NOMO-1 (cell line): Measurements from ENCODE around the gene FOXG1.

ENCODE experiments used
- DNase-seq, 2 experiments: peaks; one replicate each; lab custom pipeline; 2025; ENCODE audit not compliant: unreplicated experiment in 2 of 2; lab: John Stamatoyannopoulos, UW

Gene FOXG1

DNA sequence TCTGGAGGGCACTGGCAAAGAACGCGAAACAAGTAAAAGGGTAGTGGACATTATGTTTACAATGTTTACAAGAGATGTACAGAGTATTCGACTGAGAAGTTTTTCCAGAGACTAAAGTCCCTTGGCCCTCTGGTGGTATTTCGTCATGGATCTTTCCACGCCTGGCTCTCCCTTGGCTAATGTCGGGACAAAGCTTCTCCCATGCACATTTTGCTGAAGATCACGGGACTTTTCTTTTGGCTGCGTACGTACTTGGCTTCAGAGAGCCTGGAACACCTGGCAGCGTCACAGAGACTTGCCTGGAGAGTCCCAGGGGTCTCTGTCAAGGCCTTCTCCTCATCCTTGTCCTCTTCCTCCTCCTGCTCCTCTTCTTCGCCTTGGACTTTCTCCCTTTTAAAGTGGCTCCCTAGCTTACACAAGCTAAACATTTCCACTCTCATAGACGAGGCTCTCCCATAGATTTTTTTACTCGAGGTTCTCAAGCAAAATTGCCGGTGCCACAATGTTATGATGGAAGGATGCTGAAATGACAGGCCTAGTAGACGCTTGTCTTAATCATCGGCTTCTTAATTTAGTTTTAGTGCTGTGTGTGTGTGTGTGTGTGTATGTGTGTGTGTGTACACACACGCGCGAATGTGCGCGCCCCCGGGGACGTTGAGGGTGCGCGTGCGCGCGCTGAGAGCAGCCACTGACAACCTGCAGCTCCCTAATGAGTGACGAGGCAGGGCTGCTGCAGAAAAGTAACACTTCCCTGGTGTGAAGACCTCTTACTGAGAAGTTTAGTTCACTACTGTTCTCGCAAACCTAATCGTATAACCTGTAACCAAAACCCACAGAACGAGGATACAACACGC is 4.9 kb upstream of the FOXG1 start:
- DNase-seq = no peak

DNA sequence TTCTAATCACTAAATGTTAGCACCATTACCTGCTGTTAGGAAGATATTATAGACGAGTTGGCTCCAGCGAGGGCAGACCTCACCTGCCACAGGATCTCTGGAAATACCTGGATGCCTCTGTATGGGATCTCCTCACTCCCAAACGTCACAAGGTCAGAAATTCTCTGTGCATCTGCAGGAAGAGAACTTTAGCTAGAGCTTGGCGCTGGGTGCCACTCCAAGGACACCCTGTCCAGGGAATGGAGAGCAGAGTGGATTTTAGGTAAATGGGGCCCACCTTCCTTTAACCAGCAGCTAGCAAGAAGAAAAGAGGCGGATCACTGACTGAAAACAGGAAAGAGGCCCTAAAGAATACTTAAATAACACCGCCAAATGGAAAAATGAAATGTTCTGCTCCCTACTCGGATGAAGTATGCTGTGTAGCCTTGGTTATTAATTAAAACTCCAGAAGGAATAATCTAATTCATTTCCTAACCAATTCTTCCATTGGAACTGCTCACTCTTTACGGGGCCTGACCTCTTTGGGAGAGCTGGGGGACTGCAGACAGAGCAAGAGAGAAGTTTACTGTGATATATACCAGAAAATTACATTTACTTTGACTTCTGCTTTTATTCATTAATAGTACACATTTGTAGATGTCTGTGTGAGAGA is 4.2 kb upstream of the FOXG1 start:
- no peak for DNase-seq

DNA sequence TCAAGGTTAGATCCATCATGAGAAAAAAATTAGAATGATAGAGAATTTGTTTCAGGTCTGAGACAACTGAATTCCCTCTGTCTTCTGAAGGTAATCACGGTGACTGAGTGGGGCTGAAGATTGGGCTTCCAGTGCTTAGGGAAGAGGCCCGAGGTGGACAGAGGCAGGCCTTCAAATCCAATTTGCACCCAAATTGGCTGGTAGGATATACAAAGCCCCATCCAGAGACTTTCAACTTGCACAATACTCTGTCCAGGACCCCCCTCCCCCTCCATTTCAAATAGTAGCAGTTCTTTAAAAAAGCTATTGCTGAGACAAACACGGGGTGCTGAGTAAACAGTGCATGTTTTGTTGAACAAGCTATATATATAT is 3.6 kb upstream of the FOXG1 start:
- DNase-seq = no peak

DNA sequence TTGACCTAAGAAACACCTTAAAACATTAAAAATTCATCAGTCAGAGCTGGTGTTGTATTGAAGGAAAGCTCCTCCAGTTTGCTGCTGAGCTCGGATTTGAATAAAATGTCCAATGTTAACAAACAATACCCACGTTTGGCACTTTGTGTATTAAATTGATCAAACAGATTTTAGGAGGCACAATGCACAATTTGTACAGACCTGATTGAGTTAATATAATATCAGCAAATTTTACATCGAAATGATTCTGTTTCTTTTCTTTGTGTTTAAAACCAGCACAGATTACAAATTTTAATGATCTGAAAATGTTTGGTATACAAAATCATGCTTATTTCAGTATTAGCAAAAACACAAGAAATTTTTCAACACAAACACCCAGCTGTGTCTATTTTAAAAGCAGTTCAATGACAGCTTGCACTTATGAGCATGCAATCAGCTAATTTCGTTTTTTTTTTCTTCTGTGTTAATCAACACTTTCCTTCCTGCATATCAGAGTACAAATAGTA is 2.8 kb upstream of the FOXG1 start:
- no peak for DNase-seq

DNA sequence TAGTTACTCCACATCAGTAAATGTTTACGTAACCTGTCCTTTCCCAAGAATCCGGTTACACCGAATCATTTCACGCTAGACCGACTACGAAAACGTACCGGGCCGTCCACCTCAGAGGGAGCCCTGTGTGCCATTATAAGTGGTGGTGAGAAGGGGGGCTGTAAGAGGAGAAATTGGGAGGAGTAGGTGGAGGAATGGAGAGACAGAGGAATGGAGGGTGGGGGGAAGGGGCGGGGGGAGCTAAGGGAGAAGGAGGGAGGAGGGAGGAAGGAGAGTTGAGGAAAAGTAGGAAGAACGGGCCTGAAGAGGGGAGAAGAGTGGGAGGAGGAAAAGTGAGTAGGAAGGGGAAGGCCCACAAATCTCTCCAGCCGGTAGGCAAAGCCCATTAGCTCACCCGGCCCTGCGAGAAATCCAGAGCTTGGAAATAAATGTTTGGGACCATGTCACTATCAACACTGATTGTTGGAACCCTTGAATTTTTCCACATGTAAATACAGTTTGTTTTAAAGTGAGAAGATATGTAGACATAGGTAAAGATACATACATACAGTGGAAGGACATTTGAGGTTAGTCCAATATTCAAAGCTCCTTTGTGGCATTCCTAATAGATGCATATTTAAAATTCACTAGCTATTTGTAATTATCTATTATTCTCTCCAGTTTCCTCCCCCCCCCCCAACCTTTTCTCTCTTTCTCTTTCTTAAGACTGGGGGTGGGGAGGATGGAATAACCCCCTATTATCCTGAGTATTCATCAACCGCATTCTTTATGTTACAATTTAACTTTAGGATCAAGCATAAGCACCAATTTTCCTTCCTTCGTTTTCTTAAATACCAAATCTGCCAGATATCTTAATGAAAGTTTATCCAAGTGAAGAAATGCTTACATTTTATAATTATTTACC is 2.1 kb upstream of the FOXG1 start:
- no peak for DNase-seq

DNA sequence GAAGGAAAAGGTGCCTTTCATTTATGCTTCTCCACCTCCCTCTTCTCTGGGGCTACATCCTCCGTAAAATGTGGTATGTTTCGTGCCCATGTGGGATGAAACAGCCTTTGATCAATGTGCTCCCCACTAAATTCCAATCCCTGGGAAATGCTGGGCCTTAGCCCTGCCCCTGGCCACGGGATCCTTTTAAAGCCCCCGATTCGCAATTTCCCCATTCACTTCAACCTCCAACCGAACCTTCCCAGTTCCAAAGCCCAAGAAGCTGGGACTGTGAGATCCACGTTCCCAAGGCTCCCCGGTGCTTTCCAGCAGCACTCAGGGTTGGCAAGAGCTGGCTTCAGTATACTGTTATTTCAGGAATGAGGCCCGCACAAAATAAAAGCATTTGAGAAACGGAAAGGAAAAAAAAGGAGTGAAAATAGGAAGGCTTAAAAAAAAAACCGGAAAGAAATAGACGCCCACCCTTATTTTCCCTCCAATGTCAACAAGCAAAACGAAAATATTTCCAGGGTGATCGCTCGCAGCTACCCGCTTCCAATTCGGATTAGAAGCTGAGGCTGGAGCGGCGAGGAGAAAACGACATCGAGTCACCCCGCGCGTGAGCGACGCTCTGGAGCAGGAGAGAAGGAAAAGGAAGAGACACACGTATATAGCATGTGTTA is 1.3 kb upstream of the FOXG1 start:
- DNase-seq = no peak

DNA sequence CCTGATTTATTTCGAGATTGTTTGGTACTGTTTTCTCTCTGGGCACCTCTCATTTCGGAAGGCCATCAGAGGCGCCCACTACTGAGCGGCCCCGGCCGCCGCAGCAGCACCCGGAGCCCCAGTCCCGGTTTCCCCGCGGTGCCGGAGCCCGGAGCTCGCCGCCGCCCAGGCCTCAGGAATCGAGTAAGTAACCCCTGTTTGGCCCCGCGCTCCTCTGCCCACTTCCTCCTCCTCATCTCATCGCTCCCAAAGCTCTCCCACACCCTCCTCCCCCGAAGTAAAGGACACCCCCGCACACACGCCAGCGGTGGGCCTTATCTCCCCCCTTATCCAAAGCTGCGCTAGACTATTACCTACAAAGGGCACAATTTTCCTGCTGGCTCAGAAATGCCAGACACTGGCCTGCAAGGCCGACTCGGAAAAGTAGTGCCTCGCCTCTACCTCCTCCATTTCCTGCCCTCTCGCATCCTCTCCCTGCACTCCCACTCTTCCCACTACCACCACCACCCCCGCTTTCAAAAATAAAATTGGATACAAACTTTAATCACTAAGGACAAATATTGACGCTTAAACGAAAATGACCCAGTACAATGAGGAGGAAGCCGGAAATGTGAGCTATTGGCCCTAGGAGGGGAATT is 637 bp upstream of the FOXG1 start:
- no peak for DNase-seq

DNA sequence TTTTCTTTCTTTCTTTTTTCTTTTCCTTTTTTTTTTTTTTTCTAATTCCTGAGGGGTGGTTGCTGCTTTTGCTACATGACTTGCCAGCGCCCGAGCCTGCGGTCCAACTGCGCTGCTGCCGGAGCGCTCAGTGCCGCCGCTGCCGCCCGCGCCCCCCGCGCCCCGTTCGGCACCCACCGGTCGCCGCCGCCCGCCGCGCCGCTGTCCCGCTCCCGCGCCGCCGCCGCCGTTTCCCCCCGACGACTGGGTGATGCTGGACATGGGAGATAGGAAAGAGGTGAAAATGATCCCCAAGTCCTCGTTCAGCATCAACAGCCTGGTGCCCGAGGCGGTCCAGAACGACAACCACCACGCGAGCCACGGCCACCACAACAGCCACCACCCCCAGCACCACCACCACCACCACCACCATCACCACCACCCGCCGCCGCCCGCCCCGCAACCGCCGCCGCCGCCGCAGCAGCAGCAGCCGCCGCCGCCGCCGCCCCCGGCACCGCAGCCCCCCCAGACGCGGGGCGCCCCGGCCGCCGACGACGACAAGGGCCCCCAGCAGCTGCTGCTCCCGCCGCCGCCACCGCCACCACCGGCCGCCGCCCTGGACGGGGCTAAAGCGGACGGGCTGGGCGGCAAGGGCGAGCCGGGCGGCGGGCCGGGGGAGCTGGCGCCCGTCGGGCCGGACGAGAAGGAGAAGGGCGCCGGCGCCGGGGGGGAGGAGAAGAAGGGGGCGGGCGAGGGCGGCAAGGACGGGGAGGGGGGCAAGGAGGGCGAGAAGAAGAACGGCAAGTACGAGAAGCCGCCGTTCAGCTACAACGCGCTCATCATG is 654 bp downstream of the FOXG1 start:
- no peak for DNase-seq

DNA sequence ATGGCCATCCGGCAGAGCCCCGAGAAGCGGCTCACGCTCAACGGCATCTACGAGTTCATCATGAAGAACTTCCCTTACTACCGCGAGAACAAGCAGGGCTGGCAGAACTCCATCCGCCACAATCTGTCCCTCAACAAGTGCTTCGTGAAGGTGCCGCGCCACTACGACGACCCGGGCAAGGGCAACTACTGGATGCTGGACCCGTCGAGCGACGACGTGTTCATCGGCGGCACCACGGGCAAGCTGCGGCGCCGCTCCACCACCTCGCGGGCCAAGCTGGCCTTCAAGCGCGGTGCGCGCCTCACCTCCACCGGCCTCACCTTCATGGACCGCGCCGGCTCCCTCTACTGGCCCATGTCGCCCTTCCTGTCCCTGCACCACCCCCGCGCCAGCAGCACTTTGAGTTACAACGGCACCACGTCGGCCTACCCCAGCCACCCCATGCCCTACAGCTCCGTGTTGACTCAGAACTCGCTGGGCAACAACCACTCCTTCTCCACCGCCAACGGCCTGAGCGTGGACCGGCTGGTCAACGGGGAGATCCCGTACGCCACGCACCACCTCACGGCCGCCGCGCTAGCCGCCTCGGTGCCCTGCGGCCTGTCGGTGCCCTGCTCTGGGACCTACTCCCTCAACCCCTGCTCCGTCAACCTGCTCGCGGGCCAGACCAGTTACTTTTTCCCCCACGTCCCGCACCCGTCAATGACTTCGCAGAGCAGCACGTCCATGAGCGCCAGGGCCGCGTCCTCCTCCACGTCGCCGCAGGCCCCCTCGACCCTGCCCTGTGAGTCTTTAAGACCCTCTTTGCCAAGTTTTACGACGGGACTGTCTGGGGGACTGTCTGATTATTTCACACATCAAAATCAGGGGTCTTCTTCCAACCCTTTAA is 1.5 kb downstream of the FOXG1 start:
- no peak for DNase-seq

DNA sequence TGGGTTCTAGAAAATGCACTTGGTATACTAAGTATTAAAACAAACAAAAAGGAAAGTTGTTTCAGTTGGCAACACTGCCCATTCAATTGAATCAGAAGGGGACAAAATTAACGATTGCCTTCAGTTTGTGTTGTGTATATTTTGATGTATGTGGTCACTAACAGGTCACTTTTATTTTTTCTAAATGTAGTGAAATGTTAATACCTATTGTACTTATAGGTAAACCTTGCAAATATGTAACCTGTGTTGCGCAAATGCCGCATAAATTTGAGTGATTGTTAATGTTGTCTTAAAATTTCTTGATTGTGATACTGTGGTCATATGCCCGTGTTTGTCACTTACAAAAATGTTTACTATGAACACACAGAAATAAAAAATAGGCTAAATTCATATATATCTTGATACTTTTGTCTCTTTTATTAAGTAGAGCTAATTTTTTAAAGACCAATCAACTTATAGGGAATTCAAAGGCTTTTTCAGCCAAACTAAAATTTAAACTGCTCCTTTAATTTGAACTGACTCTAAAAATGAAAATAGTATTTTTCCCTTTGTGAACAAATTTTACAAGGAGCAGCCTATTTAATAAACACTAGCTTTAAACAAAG is 2.8 kb downstream of the FOXG1 start:
- DNase-seq = no peak

DNA sequence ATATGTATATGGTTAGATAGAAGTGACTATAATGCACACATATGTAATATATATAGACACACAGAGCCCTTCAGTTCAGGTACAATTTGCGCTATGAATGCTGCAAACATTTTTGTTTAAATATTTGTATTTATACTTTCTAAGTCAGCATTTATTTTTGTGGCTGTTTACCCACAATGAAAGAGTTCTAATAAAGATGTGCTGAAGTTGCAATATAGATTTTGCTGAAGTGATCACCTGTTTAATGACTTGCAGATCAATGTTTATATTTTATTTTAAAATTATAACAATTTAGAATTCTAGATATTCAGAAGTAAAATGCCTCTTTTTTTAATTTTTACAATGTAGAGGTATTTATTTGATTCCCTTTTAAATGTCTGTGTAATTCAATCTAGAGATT is 3.5 kb downstream of the FOXG1 start:
- no peak for DNase-seq

DNA sequence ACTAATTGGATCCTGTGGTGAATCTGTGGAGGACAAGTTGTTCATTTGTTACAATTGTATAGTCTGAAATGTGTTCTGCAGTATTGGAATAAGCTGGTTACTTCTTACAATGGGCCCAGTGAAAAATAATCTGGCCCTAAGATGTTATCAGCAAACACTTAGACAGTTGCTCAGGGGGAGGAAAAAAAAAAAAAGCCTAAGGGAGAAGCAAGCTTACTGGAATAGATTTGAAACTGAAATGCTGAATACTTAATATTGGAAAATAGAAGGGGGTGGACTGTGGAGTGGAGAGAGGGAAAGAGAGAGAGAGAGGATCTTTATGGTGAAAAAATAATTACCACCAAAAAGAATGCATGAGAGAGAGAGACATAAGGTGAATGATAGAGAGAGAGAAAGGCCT is 4.0 kb downstream of the FOXG1 start:
- no peak for DNase-seq

DNA sequence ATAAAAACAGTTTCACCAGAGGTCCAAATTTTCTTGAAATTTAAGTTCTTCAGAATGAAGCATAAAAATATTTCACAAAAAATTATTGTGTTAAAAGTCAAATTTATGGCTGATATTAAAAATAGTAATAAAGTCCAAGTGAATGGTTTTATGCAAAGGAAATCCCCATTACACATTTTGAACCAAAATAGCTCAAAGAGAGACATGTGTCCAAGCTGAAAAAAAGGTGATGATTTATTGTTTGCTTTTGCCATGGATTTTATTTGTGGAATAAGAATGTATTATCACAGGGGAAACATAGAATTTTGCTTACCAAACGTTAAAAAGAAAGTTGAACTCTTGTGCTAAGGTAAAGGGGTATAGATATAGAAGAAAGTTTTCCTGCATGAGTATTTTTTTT is 4.6 kb downstream of the FOXG1 start:
- DNase-seq = no peak

DNA sequence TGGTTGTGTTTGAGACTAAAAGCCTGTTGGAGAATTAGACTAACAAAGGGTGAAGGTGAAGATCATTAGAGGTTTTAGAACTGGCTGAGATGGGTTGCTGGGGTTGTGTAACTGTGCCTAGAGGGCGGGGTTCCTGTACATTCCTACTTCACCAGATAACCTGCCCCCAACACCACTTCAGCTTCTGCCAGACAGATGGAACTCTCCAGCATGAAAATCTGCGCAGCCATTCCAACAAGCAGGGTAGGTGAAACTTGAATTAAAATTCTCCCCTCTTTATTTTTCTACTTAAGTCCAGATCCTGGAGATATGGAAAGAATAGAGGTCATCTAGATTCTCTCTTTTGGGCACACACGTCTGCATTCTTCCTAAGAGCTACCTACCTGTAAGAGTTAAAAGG is 6.0 kb downstream of the FOXG1 start:
- no peak for DNase-seq

DNA sequence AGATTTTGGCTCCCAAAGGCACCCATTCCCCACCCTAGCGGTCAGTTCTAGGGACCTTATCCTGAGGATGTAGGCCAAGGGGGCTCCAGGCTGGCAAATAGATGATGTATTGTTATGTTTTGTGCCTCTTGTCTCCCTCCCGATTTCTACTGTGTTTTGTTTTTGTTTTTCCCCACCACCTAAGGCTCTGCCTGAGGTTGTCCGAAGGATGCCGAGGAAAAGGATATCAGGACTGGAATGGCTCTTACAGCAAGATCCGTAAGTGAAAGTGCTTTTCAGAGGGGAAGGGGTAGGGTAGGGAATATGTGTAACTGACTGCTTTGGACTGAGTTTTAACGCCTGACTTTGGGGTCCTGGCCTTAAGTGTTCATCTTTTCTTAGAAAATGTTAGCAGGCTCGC is 6.6 kb downstream of the FOXG1 start:
- no peak for DNase-seq

DNA sequence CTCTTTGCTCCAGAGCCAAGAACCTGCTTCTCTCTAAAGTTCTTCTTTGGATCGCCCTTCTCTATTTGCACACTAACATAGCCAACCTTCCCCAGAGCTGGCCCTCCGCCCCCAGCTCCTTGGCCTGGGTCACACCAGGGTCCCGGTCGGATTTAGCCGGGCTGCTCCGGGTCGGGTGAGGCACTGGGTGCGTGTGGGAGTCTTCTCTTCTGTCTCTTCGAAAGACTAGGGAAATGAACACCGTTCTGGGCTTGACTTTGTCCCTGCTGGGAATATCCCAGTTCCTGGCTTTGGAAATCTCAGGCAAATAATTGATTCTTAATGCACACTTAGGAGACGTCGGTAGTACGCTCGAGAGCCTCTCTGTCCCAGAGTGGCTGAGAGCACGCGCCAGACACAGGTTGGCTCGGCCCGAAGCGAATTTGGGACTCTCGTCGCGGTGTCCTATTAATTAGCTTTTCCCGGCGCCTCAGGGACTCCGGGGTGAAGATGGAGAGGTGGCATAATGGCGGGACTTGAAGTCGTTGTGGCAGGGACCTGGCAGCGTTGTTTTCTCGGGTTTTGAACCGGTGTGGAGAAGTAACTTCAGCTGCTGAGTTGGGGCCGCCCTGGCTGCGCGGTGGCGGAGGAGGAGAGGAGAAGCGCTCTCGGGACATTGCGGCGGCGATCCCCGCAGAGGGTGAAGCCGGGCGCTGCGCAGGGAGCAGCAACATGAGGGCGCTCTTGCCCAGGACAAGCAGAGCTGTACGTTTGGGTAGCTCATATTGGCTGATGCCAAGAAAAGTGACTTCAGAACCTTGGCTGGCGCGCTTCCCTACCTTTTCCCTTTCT is 7.5 kb downstream of the FOXG1 start:
- DNase-seq = no peak
